HG03039 (cell line): ENCODE measurements around the gene ITGB1BP2.
"Not testable (repeated sequence)": the region's sequence is repeated elsewhere in the genome, so short reads cannot be mapped to it uniquely, and the experiment has no call there.

Experiments
- ATAC-seq: cut with Tn5 transposase; IDR thresholded peaks from one replicate; pipeline ENCODE4 v1.9.1; 2021; ENCODE audit warnings: mild to moderate bottlenecking, moderate library complexity; ENCODE audit not compliant: unreplicated experiment

The ITGB1BP2 gene

GRCh38 chrX:71300495-71300894 is 1.1 kb upstream of the ITGB1BP2 start:
- ATAC-seq = not testable (repeated sequence)

- no peak for ATAC-seq
Observed at GRCh38 chrX:71302461-71303213, 1.1 kb downstream of the ITGB1BP2 start.

- no peak for ATAC-seq
Observed at GRCh38 chrX:71304561-71304960, 3.0 kb downstream of the ITGB1BP2 start.

- no peak for ATAC-seq
Observed at GRCh38 chrX:71315917-71316316, 14.4 kb downstream of the ITGB1BP2 start.

- not testable (repeated sequence) for ATAC-seq
Observed at GRCh38 chrX:71316959-71317358, 15.4 kb downstream of the ITGB1BP2 start.

- no peak for ATAC-seq
Observed at GRCh38 chrX:71320126-71320525, 18.6 kb downstream of the ITGB1BP2 start.

GRCh38 chrX:71321731-71322130 is 20.2 kb downstream of the ITGB1BP2 start:
- ATAC-seq = no peak

GRCh38 chrX:71324452-71324851 is 22.9 kb downstream of the ITGB1BP2 start:
- not testable (repeated sequence) for ATAC-seq

GRCh38 chrX:71326394-71326793 is 24.8 kb downstream of the ITGB1BP2 start:
- ATAC-seq = no peak

GRCh38 chrX:71349151-71349665 is 47.7 kb downstream of the ITGB1BP2 start:
- ATAC-seq = not testable (repeated sequence)

- not testable (repeated sequence) for ATAC-seq
Observed at GRCh38 chrX:71349867-71350266, 48.3 kb downstream of the ITGB1BP2 start.

- not testable (repeated sequence) for ATAC-seq
Observed at GRCh38 chrX:71352439-71352838, 50.9 kb downstream of the ITGB1BP2 start.
